ENCODE results near the gene IRF2BPL.

Gene IRF2BPL

DNA sequence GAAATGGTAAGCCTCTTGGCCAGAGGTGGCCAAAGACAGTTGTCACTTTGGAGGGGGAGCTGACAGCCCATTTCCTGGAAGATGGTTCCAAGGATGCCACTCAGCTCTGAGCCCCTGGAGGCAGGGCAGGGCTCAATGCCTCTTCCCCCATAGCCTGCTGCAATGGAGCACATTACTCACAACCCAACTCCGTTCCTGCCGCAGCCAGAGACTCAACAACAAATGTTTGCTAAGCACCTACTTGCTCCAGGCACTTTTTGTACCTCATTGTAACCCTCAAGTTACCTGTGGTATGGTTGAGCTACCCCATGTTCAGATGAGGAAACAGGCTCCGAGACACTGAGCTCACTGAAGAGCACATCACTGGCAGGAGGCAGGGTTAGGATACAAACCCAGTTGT is 19.5 kb downstream of the IRF2BPL start:
- no peak for DNase-seq

- DNase-seq, result peak in 1 of 2 experiments; percentile 50
Observed at GRCh38 chr14:77008541-77008940, 20.0 kb downstream of the IRF2BPL start.

- DNase-seq, result no peak
Observed at GRCh38 chr14:77007975-77008421, 20.5 kb downstream of the IRF2BPL start.

GRCh38 chr14:77007183-77007974 is 21.1 kb downstream of the IRF2BPL start:
- no peak for DNase-seq

GRCh38 chr14:77006132-77006531 is 22.4 kb downstream of the IRF2BPL start:
- DNase-seq, result no peak

- DNase-seq, result no peak
Observed at GRCh38 chr14:77005559-77005958, 22.9 kb downstream of the IRF2BPL start.

GRCh38 chr14:77004711-77005460 is 23.6 kb downstream of the IRF2BPL start:
- DNase-seq, result no peak

GRCh38 chr14:77003960-77004710 is 24.4 kb downstream of the IRF2BPL start:
- no peak for DNase-seq

DNA sequence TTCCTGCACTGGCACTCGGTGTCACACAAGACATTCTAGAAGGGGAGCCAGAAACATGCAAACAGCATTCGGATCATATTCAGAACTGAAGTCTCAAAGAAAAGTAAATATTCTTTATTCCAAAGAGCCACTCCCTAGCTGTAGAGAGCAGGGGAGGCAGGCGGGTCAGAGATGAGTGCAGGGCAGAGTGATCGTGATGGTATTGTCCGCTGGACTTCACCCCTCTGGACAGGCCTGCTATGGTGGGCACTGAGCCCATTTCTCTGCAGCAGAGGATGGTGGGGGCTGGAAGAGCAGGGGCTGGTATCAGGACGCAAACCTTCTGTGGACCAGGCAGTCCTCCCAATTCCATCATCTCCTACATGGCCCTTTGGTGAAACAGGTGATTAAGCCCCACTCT is 25.6 kb downstream of the IRF2BPL start:
- no peak for DNase-seq

GRCh38 chr14:77002335-77002734 is 26.2 kb downstream of the IRF2BPL start:
- no peak for DNase-seq

- DNase-seq, result peak in 1 of 2 experiments; percentile 40
Observed at GRCh38 chr14:77000340-77001270, 27.9 kb downstream of the IRF2BPL start.

DNA sequence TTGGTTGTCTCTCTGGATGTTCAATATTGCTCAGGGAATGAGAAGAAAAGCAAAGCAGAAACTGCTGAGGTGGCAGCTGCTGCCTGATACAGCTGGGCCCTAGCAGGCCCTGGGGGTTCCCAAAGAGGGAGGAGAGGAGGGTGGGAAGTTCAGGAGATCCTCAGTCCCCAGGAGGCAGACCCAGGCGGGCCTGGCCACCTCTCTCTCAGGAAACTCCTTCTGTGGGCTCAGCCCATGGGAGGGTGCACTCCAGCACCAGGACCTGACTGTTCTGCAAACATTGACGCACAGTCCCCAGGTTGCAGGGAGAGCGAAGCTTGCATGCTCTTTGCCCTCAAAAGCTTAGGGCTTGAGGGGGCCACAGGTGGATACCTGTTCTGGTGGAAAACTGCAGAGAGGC is 29.6 kb downstream of the IRF2BPL start:
- DNase-seq, result no peak

GRCh38 chr14:76997257-76997970 is 31.1 kb downstream of the IRF2BPL start:
- peak; percentile 19 to 31 for DNase-seq

DNA sequence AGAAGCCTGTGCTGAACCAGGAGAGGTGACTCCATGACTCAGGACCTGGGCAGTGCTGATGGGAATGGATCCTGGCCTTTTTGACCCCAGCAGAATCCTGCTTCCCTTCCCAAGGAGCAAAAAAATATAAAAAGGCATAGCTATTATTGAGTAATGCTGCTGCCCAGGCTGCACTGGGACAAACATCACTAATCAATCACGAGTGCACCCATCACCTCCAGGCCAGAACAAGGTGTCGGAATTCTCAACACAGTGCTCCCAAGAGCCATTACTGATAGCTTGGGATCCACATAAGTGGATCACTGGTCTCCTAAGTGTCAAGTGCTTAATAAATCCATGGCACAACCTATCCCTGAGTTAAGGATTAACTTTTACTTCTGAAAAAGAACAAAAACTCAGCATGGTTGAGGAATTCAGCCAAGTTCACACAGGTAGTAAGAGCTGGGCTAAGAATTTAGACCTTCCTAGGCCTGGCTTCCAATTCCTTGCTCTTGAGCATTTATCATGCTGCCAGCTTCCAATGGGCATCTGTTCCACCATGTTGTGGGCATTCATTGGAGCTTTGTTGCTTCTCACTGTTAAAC is 31.9 kb downstream of the IRF2BPL start:
- DNase-seq, result no peak

DNA sequence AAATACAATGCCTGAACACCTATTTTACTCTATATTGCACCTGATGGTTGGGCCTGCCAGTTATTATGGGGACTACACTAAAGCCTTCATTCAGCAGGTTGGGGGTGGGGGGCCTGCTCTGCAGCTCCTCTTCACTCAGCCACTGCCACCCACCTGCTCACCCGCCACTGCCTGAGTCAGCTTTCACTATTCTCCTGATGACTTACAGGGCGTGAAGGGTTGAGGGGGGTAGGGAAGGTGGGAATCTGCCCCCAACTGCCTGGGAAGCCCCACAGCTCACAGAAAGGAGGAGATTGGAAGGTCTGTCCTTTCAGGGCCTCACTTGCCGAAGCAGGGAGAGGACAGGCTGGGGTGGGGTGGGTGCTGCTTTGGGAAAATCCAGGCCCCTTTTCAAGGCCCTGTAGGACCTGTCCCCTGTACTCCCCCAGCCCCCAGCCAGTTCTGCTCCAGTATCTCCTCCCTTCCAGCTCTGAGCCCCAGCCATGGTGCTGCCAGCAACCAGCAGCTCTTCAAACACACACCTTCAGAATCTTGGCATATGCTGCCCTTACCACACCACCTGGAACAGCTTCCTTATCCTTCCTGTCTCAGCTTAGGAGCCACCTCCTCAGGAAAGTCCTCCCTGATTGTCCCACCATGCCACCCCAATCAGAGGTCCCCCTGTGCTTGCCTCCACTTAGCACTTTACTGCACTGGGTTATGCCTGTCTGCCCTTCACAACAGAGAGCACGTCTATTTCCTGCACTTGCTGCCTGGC is 33.1 kb downstream of the IRF2BPL start:
- DNase-seq, result no peak

- DNase-seq, result no peak
Observed at GRCh38 chr14:76993752-76994151, 34.8 kb downstream of the IRF2BPL start.

GRCh38 chr14:76990084-76990483 is 38.4 kb downstream of the IRF2BPL start:
- no peak for DNase-seq

- no peak for DNase-seq
Observed at GRCh38 chr14:76987956-76988520, 40.5 kb downstream of the IRF2BPL start.

GRCh38 chr14:76986231-76986565 is 42.3 kb downstream of the IRF2BPL start:
- no peak for DNase-seq

Data from NCI-H524 (cell line).